Subcutaneous abdominal adipose tissue (tissue), 5 donors: ENCODE measurements around the gene LRRK1.

Experiments
- H3K27ac ChIP-seq: one replicate; pipeline ENCODE4 v1.7.0; 2013; ENCODE audit warnings: low read depth, mild to moderate bottlenecking, inconsistent platforms, low read length, moderate library complexity
- H3K27me3 ChIP-seq, 5 donors: one replicate each; pipeline ENCODE4 v1.7.0; 2013; ENCODE audit warnings: low read length in 5 of 5, inconsistent platforms in 1 of 5; ENCODE audit not compliant: control insufficient read depth in 5 of 5, insufficient read depth in 4 of 5
- H3K36me3 ChIP-seq, 5 donors: one replicate each; pipeline ENCODE4 v1.7.0; 2013; ENCODE audit warnings: low read length in 5 of 5; ENCODE audit not compliant: control insufficient read depth in 5 of 5, insufficient read depth in 5 of 5
- H3K4me1 ChIP-seq, 5 donors: one replicate each; pipeline ENCODE4 v1.7.0; 2013; ENCODE audit warnings: low read length in 5 of 5, mild to moderate bottlenecking in 3 of 5, moderate library complexity in 1 of 5; ENCODE audit not compliant: control insufficient read depth in 5 of 5, insufficient read depth in 5 of 5
- H3K4me3 ChIP-seq, 5 donors: one replicate each; pipeline ENCODE4 v1.7.0; 2013; ENCODE audit warnings: low read length in 5 of 5, low read depth in 1 of 5
- H3K9ac ChIP-seq, 5 donors: one replicate each; pipeline ENCODE4 v1.7.0; 2013; ENCODE audit warnings: low read length in 5 of 5, mild to moderate bottlenecking in 4 of 5, moderate library complexity in 3 of 5
- H3K9me3 ChIP-seq, 5 donors: one replicate each; pipeline ENCODE4 v1.7.0; 2013; ENCODE audit warnings: low read length in 5 of 5; ENCODE audit not compliant: control insufficient read depth in 5 of 5
- donor health status: healthy.
- donor health status: healthy.
- donor health status: healthy.
- donor health status: healthy.
- donor health status: healthy.

Gene LRRK1

GRCh38 chr15:100944244-100944895 lies 25.2 kb downstream of the LRRK1 start:
- peak overlapping the region in 1 of 5 donors; percentile 11 for H3K4me3 ChIP-seq
- no peak overlapping the region for H3K27ac ChIP-seq
- H3K4me1 ChIP-seq = peaks cover 2 to 18% (median 9%) of the 10 kb centered on the region in 5 donors
- no peaks in the 10 kb centered on the region for H3K27me3 ChIP-seq
- H3K36me3 ChIP-seq = peaks cover 0 to 3% (median 0%) of the 10 kb centered on the region in 5 donors
- no peaks in the 10 kb centered on the region for H3K9me3 ChIP-seq
- H3K9ac ChIP-seq = no peak overlapping the region

- H3K4me1 ChIP-seq = peaks cover 2 to 18% (median 9%) of the 10 kb centered on the region in 5 donors
- H3K9me3 ChIP-seq = no peaks in the 10 kb centered on the region
- H3K27ac ChIP-seq = no peak overlapping the region
- H3K4me3 ChIP-seq = no peak overlapping the region
- peak overlapping the region in 1 of 5 donors; percentile 9 for H3K9ac ChIP-seq
- no peaks in the 10 kb centered on the region for H3K27me3 ChIP-seq
- peaks cover 0 to 3% (median 0%) of the 10 kb centered on the region in 5 donors for H3K36me3 ChIP-seq
Observed at GRCh38 chr15:100944986-100945385, 25.8 kb downstream of the LRRK1 start.

GRCh38 chr15:100947760-100948429 lies 28.7 kb downstream of the LRRK1 start:
- no peak overlapping the region for H3K9ac ChIP-seq
- no peak overlapping the region for H3K4me3 ChIP-seq
- no peak overlapping the region for H3K27ac ChIP-seq
- H3K27me3 ChIP-seq = no peaks in the 10 kb centered on the region
- no peaks in the 10 kb centered on the region for H3K9me3 ChIP-seq
- H3K36me3 ChIP-seq = peaks cover 0 to 3% (median 0%) of the 10 kb centered on the region in 5 donors
- peaks cover 2 to 10% (median 8%) of the 10 kb centered on the region in 5 donors for H3K4me1 ChIP-seq

- no peaks in the 10 kb centered on the region for H3K9me3 ChIP-seq
- H3K27me3 ChIP-seq = no peaks in the 10 kb centered on the region
- H3K27ac ChIP-seq = no peak overlapping the region
- H3K36me3 ChIP-seq = peaks cover 0 to 3% (median 0%) of the 10 kb centered on the region in 5 donors
- peaks cover 2 to 10% (median 6%) of the 10 kb centered on the region in 5 donors for H3K4me1 ChIP-seq
- no peak overlapping the region for H3K4me3 ChIP-seq
- no peak overlapping the region for H3K9ac ChIP-seq
Observed at GRCh38 chr15:100948430-100948762, 29.2 kb downstream of the LRRK1 start.

- no peak overlapping the region for H3K4me3 ChIP-seq
- H3K27ac ChIP-seq = no peak overlapping the region
- no peaks in the 10 kb centered on the region for H3K27me3 ChIP-seq
- no peaks in the 10 kb centered on the region for H3K9me3 ChIP-seq
- peaks cover 0 to 3% (median 0%) of the 10 kb centered on the region in 5 donors for H3K36me3 ChIP-seq
- H3K4me1 ChIP-seq = no peaks in the 10 kb centered on the region
- no peak overlapping the region for H3K9ac ChIP-seq
Observed at GRCh38 chr15:100949691-100950090, 30.5 kb downstream of the LRRK1 start.

- no peaks in the 10 kb centered on the region for H3K4me1 ChIP-seq
- no peaks in the 10 kb centered on the region for H3K27me3 ChIP-seq
Observed at GRCh38 chr15:100951965-100952364, 32.8 kb downstream of the LRRK1 start.

GRCh38 chr15:100952566-100952965 lies 33.4 kb downstream of the LRRK1 start:
- Histone ChIP-seq H3K4me3 (no peak overlapping the region), H3K9me3 (peaks cover 0 to 3% (median 0%) of the 10 kb centered on the region in 5 donors), H3K27me3 (no peaks in the 10 kb centered on the region)

More at GRCh38 chr15:100951965-100952364, 32.8 kb downstream of the LRRK1 start:
- Histone ChIP-seq H3K36me3 (peaks cover 0 to 3% (median 0%) of the 10 kb centered on the region in 5 donors), H3K4me3 (no peak overlapping the region), H3K27ac (no peak overlapping the region), H3K9ac (no peak overlapping the region), H3K9me3 (peaks cover 0 to 3% (median 0%) of the 10 kb centered on the region in 5 donors)

GRCh38 chr15:100958326-100959065 lies 39.3 kb downstream of the LRRK1 start:
- peaks cover 0 to 3% (median 0%) of the 10 kb centered on the region in 5 donors for H3K9me3 ChIP-seq
- H3K36me3 ChIP-seq = no peaks in the 10 kb centered on the region
- H3K4me1 ChIP-seq = peaks cover 2 to 16% (median 14%) of the 10 kb centered on the region in 5 donors
- no peak overlapping the region for H3K9ac ChIP-seq
- H3K4me3 ChIP-seq = no peak overlapping the region
- H3K27me3 ChIP-seq = no peaks in the 10 kb centered on the region
- peak overlapping the region; percentile 35 for H3K27ac ChIP-seq

More at GRCh38 chr15:100952566-100952965, 33.4 kb downstream of the LRRK1 start:
- Histone ChIP-seq H3K27ac (no peak overlapping the region), H3K9ac (no peak overlapping the region), H3K36me3 (peaks cover 0 to 2% (median 0%) of the 10 kb centered on the region in 5 donors), H3K4me1 (no peaks in the 10 kb centered on the region)

GRCh38 chr15:100959066-100960050 lies 40.2 kb downstream of the LRRK1 start:
- no peaks in the 10 kb centered on the region for H3K27me3 ChIP-seq
- no peak overlapping the region for H3K27ac ChIP-seq
- H3K9ac ChIP-seq = no peak overlapping the region
- no peak overlapping the region for H3K4me3 ChIP-seq
- H3K4me1 ChIP-seq = peaks cover 2 to 16% (median 14%) of the 10 kb centered on the region in 5 donors
- peaks cover 0 to 3% (median 0%) of the 10 kb centered on the region in 5 donors for H3K9me3 ChIP-seq
- no peaks in the 10 kb centered on the region for H3K36me3 ChIP-seq
